HG03571 (cell line): ENCODE measurements around the gene MYCBP2.
"Not testable (repeated sequence)": the region's sequence is repeated elsewhere in the genome, so short reads cannot be mapped to it uniquely, and the experiment has no call there.

Experiments
- ATAC-seq: cut with Tn5 transposase; IDR thresholded peaks from one replicate; pipeline ENCODE4 v1.9.1; 2021; ENCODE audit not compliant: unreplicated experiment

The MYCBP2 gene

GRCh38 chr13:77222000-77222690 is 104.7 kb downstream of the MYCBP2 start:
- no peak for ATAC-seq

GRCh38 chr13:77219401-77219800 is 107.5 kb downstream of the MYCBP2 start:
- ATAC-seq: no peak

GRCh38 chr13:77218274-77218673 is 108.6 kb downstream of the MYCBP2 start:
- ATAC-seq: no peak

GRCh38 chr13:77215543-77215942 is 111.4 kb downstream of the MYCBP2 start:
- ATAC-seq: no peak

- ATAC-seq: no peak
Measured at GRCh38 chr13:77213644-77214043, 113.2 kb downstream of the MYCBP2 start.

- no peak for ATAC-seq
Measured at GRCh38 chr13:77207943-77208342, 119.0 kb downstream of the MYCBP2 start.

GRCh38 chr13:77198995-77199394 is 127.9 kb downstream of the MYCBP2 start:
- ATAC-seq: not testable (repeated sequence)

- no peak for ATAC-seq
Measured at GRCh38 chr13:77196052-77196618, 130.8 kb downstream of the MYCBP2 start.

GRCh38 chr13:77190349-77190958 is 136.4 kb downstream of the MYCBP2 start:
- ATAC-seq: no peak

GRCh38 chr13:77185721-77186120 is 141.2 kb downstream of the MYCBP2 start:
- no peak for ATAC-seq

- ATAC-seq: peak; percentile 95
Measured at GRCh38 chr13:77184455-77184854, 142.4 kb downstream of the MYCBP2 start.

- no peak for ATAC-seq
Measured at GRCh38 chr13:77180011-77180410, 146.9 kb downstream of the MYCBP2 start.

GRCh38 chr13:77177646-77178045 is 149.2 kb downstream of the MYCBP2 start:
- ATAC-seq: no peak

- no peak for ATAC-seq
Measured at GRCh38 chr13:77176350-77176749, 150.5 kb downstream of the MYCBP2 start.

GRCh38 chr13:77172650-77173049 is 154.2 kb downstream of the MYCBP2 start:
- no peak for ATAC-seq

- ATAC-seq: no peak
Measured at GRCh38 chr13:77171451-77171850, 155.4 kb downstream of the MYCBP2 start.

GRCh38 chr13:77168237-77168636 is 158.7 kb downstream of the MYCBP2 start:
- no peak for ATAC-seq

- ATAC-seq: no peak
Measured at GRCh38 chr13:77150651-77151050, 176.2 kb downstream of the MYCBP2 start.

- ATAC-seq: no peak
Measured at GRCh38 chr13:77143431-77143830, 183.5 kb downstream of the MYCBP2 start.

- no peak for ATAC-seq
Measured at GRCh38 chr13:77139306-77139705, 187.6 kb downstream of the MYCBP2 start.

- no peak for ATAC-seq
Measured at GRCh38 chr13:77138813-77139212, 188.1 kb downstream of the MYCBP2 start.

- no peak for ATAC-seq
Measured at GRCh38 chr13:77136902-77137420, 189.9 kb downstream of the MYCBP2 start.
